Kidney epithelial cell (primary cell): ENCODE data around the gene AUNIP. TPM values are rescaled to one million over a fixed set of nuclear protein-coding genes. Genes with fewer than 3 reads are reported as not detected.

Experiments
- DNase-seq: peaks from one replicate; pipeline ENCODE4 v3.0.0-alpha.2; 2010; ENCODE audit warnings: low read depth
- H3K27me3 ChIP-seq: 2 replicates; pipeline ENCODE4 v1.6.0; 2011; ENCODE audit warnings: low read length; ENCODE audit not compliant: control insufficient read depth, insufficient read depth
- H3K36me3 ChIP-seq: 2 replicates; pipeline ENCODE4 v1.5.1; 2011; ENCODE audit warnings: low read length; ENCODE audit not compliant: control insufficient read depth, insufficient read depth
- H3K4me3 ChIP-seq: 2 replicates; pipeline ENCODE4 v1.5.1; 2011; ENCODE audit warnings: low read depth, mild to moderate bottlenecking, control low read depth, low read length
- CTCF ChIP-seq: IDR thresholded peaks from 2 replicates; pipeline ENCODE4 v1.5.1; 2011; ENCODE audit warnings: mild to moderate bottlenecking, moderate library complexity, low read length, control low read depth, inconsistent platforms; ENCODE audit not compliant: insufficient read depth, poor library complexity, severe bottlenecking
- total RNA-seq: library from RNA; depleted of rRNA; stranded (reverse); fragments of >200 nt; gene quantifications from 2 replicates; pipeline ENCODE4 v1.2.3, GENCODE V29; 2015

AUNIP gene
- total RNA-seq, 1 donor from 2014 or later: 1.7 TPM

- no peak for TF ChIP-seq CTCF
- Histone ChIP-seq H3K36me3 (no peaks in the 10 kb centered on the region), H3K4me3 (no peak overlapping the region), H3K27me3 (no peaks in the 10 kb centered on the region)
- DNase-seq: no peak
These were observed 13.9 kb upstream of the AUNIP start for GRCh38 chr1:25873120-25873519.

GRCh38 chr1:25872713-25873112 lies 13.5 kb upstream of the AUNIP start:
- Histone ChIP-seq H3K4me3 (no peak overlapping the region), H3K36me3 (no peaks in the 10 kb centered on the region), H3K27me3 (no peaks in the 10 kb centered on the region)
- no peak for DNase-seq
- no peak for TF ChIP-seq CTCF

GRCh38 chr1:25871704-25872494 lies 12.6 kb upstream of the AUNIP start:
- no peak for DNase-seq
- Histone ChIP-seq H3K4me3 (no peak overlapping the region), H3K36me3 (no peaks in the 10 kb centered on the region), H3K27me3 (no peaks in the 10 kb centered on the region)
- no peak for TF ChIP-seq CTCF

- DNase-seq: no peak
- H3K27me3 ChIP-seq: no peaks in the 10 kb centered on the region
- H3K4me3 ChIP-seq: no peak overlapping the region
- no peak for TF ChIP-seq CTCF
- H3K36me3 ChIP-seq: no peaks in the 10 kb centered on the region
These were observed 11.9 kb upstream of the AUNIP start for GRCh38 chr1:25871086-25871703.

- TF ChIP-seq CTCF: no peak
These were observed 11.4 kb upstream of the AUNIP start for GRCh38 chr1:25870614-25871013.

More at GRCh38 chr1:25870614-25871013, 11.4 kb upstream of the AUNIP start:
- Histone ChIP-seq H3K36me3 (no peaks in the 10 kb centered on the region), H3K4me3 (no peak overlapping the region), H3K27me3 (no peaks in the 10 kb centered on the region)
- no peak for DNase-seq
